NK-92 (cell line): ENCODE results near the gene YIPF5.

Source experiments
- DNase-seq: peaks from one replicate; lab custom pipeline; 2025; ENCODE audit not compliant: unreplicated experiment; lab: John Stamatoyannopoulos, UW

Gene YIPF5

DNA sequence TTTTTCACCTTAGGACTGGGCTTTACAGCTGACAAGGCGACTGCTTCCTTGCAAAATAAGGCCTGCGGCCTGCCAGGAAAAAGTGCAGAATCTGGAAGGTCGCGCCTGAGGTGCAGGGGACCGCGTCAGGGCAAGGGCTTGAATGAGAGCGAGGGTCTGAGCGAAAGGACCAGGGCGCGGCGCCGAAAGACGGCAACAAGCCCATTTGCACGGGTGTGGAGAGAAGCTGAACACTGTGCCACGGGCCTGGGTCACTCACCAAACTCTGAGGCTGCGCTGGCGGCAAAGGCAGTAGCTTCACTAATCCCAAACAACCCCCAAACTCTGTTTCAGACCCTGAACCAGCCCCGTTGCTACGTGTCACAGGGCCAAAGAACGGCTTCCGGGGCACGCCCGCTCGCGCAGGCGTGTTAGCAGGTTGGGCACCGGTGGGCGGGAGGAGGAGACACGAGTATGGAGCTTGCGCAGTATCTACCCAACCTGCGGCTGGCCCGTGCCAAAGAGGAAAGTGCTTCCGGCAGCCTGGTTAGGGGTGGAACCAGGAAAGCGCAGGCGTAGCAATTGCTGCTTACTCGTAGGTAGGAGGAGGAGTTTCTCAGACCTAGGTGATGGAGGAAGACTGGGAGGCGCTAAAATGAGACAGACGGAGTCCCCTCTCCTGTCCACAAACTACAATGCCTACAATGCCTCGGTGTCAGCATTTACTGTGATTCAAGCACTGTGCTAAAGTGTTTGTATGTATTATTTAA lies at the start of gene YIPF5, which contains the start of gene KCTD16:
TSS of gene YIPF5 (minus strand) at position 384 of the 749 bp plus-strand sequence. CDS start 704 bp downstream, outside the sequence.
TSS of gene KCTD16 (plus strand) at position 598 of the 749 bp plus-strand sequence.
- DNase-seq = peak; percentile 79

- no peak for DNase-seq
These were observed 49.4 kb upstream of the YIPF5 start for GRCh38 chr5:144219869-144220268.

GRCh38 chr5:144210655-144211054 lies 40.2 kb upstream of the YIPF5 start:
- DNase-seq = no peak

DNA sequence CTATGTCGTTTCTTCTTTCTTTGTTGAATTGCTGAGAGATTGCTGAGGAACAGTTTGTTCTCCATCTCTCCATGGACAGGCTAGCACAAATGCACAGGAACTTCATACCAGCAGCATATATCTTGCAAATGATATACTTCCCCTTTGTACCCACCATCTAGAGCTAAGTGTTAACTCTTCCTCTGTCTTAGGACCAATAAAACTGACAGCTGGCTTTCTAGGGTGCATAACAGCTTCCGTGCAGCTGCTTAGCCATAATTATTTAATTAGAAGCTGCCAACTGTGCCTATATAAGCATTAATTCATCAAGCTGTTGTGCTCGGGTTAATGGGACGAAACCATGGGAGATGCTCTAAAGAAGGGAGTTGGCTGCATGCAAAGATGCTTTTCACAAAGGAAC lies 38.9 kb upstream of the YIPF5 start:
- DNase-seq = no peak

DNA sequence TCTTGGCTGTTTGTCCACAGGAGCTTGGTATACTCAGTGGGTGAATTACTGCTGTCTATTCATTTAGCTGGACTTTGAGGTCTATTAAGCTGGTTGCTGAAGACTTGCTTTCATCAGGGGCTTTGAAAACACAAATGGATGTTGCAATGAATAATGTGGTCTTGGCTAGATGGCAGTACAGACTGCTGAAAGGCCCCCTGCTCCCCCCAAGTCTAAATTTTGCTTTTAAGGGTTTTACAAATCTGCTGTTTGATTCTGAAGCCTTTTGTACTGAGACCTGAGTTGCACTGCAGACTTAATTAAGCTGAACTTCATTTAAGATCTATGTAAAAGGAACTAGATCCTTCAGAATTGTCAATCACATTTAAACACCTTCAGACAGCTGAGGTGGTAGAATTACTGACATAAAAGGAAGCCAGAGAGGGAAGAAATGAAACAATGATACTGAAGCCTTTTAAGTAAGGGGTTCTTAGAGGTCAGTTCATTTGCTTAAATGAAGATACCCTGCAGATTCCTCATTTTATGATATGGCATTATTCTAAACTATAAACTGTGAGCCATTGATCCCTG lies 37.5 kb upstream of the YIPF5 start:
- DNase-seq = no peak

- DNase-seq = no peak
These were observed 35.7 kb upstream of the YIPF5 start for GRCh38 chr5:144206141-144206540.

DNA sequence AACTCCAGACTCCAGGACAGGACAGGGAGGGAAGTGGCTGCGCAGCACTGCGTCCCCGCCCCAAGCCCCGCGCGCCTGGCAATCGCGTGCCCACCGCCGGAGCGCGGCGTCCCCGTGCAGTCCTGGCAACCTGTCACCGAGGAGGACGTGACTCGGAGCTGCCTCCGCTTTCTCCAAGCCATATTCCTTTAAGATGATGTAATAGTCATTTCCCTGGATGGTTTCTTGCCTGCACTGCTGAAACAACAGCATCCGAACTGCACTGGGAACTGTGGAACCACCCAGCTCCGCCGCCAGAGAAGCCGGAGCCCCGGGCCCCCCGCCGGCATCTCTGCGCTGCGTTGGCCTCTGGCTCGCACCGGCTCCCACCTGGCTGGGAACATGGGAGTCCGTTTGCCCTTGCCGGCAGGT lies 34.7 kb upstream of the YIPF5 start:
- no peak for DNase-seq

DNA sequence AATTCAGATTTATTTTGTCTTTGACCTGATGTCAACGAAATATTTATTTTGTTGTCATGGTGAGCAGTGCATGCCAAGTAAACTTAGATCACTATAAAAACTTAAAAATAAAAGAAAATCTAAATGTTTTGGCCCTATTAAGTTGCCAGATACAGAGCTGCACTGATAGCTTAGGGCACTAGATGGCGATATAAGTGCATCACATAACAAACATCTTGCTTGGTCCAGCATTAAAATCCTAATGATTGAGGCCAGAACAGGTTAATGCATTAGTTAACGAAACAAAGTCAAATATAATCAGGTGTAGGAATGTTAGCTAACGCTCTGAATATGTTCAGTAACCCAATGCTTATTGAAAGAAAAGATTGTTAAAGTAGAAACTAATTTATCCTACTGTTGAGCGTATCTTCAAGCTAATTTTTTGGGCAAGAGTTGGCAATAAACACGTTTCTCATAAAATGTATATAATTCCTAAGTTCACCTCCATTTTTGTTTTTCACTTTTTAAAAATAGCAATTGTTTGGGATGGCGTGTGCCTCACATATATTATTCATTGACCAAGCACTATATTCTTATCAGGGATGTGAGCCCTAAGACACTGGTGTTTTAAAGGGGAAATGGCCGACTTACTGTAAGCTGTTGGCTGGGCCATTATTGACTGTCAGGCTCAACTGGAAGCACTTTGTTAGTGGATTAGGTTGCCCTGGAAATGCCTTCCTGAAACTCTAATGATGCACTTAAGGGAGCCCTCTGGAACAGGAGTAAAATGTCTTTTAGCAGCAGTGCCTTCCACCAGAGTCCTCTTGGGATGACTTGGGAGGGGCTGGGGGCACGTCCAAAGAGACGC lies 33.5 kb upstream of the YIPF5 start:
- DNase-seq = no peak

DNA sequence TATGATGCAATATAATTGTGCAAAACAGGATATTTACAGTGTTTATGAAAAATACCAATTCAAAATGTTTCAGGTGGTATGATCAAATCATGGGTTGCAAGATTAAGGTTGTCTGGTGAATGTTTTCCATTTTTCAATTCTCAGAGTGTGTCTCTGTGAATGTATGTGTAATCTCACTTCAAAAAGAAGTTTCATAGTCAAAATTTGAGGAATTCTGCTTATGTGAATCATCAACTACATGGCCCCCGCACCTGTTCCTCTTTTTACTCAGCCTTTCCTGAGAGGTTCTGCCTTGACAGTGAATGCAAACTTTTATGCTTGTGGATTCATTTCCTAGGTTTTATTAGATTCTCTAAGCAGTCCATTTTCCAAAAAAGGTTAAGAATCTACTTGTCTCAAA lies 32.3 kb upstream of the YIPF5 start:
- no peak for DNase-seq

DNA sequence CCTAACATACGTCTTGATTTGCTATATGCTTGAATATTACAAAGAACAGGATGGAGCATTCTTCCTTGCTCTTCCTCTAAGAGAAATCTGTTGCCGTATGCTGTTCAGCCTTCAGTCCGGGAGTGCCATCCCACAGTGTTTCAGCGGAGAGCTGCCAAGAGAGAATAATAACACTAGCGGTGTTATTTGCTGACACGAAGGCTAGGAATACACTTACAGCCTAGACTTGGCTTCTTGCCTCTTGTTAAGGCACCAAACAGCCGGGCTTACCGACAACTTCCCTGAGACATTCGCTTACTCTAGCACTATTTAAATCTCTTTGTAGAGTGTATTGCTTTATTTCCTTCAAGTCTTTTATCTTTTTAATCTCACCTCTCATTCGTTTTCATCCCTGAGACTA lies 31.6 kb upstream of the YIPF5 start:
- DNase-seq = no peak

GRCh38 chr5:144201588-144201987 lies 31.1 kb upstream of the YIPF5 start:
- DNase-seq = no peak

GRCh38 chr5:144198386-144198785 lies 27.9 kb upstream of the YIPF5 start:
- DNase-seq = no peak

- no peak for DNase-seq
These were observed 26.2 kb upstream of the YIPF5 start for GRCh38 chr5:144196612-144197011.

GRCh38 chr5:144195448-144195847 lies 25.0 kb upstream of the YIPF5 start:
- DNase-seq = no peak

- no peak for DNase-seq
These were observed 23.7 kb upstream of the YIPF5 start for GRCh38 chr5:144194144-144194543.

- DNase-seq = no peak
These were observed 22.2 kb upstream of the YIPF5 start for GRCh38 chr5:144192661-144193060.

DNA sequence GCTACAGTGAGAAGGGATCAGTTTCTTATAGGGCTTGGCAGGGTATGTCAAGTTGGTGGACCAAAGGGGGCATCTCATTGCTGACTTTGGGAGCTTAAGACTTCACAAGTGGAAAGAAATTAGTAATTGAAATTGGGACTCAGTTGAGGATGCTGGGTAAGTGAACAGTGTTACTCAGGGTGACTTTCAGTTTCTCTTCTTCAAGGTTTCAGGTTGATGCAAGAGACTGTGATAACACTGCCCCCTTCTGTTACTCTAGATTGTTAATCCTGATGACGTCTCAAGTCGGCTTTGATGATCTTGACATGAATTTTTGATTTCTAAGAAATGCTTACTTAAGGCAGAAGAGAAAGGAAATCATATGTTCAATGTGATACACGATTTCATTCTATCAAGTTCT lies 21.5 kb upstream of the YIPF5 start:
- DNase-seq = no peak

DNA sequence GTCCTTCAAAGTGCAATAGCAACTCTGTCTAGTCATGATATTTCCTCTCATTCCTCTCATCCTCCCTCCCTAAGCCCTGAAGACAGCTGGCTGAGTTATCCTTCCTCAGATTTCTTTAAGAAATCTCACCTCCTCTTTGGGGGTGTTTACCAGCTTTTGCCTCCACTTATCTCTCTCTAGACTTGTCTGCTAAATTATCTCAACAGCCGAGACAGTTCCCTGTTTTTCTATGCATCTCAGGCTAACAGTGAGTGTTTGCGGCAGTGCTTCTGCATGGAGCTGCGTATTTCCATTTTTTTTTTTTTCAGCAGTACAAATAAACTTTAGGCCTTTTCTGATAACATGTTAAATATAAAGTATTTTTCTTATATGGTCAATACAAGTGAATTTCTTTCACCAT lies 21.1 kb upstream of the YIPF5 start:
- DNase-seq = no peak

DNA sequence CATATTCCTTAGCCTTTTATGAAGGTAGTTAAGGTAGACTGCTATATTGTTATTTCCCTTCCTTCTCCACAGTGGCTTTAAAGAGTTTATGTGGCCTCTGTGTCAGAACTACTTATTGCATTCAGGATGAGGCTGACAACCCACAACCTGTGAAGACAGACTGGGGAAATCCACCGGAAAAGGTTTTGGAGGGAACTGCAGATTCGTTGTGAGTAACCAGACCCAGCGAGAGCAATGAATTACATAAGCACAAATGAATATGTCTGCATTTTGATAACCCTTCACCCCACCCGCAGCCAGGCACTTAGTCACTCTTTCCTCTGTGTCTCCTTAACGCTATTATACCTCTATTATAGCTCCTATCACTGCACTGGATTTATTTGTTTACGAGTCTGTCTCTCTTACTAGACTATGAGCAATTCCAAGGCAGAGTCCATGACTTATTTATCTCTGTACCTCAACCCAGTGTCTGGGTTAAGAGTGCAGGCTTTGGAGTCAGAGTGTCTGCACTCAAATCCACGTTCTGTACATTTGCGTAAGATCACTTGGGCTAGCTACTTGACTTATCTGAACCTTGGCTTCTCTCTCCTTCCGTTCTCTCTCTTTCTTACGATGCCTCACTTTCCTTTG lies 19.5 kb upstream of the YIPF5 start:
- no peak for DNase-seq

GRCh38 chr5:144187699-144188294 lies 17.3 kb upstream of the YIPF5 start:
- no peak for DNase-seq
